MCF 10A (cell line): Measurements from ENCODE around the gene RFTN2. TPM values are rescaled to one million over a fixed set of nuclear protein-coding genes. Genes with fewer than 3 reads are reported as not detected.

Source experiments
- Bru-seq: library from RNA; stranded (reverse); fragments of 400-500 nt; gene quantifications from one replicate; lab custom pipeline; 2021; lab: Mats Ljungman, UMichigan
- BruChase-seq, 2 experiments: library from RNA; stranded (reverse); fragments of 400-500 nt; gene quantifications; one replicate each; lab custom pipeline; 2021; lab: Mats Ljungman, UMichigan
- BruUV-seq: library from RNA; stranded (reverse); fragments of 400-500 nt; replicated peaks from 2 replicates; lab custom pipeline; 2021; lab: Mats Ljungman, UMichigan
- CTCF ChIA-PET: fragments of 300-600 bp; sonication (Branson Sonifier 250); formaldehyde crosslinking; extraction: SDS; loops from one replicate; lab custom pipeline; 2021; ENCODE audit warnings: antibody characterized with exemption, inconsistent platforms; lab: Yijun Ruan, JAX
- POLR2A ChIA-PET: fragments of 300-600, 350-650 bp; sonication (Branson Sonifier 250); formaldehyde crosslinking; extraction: SDS; loops from one replicate; lab custom pipeline; 2020; ENCODE audit warnings: antibody characterized with exemption, inconsistent platforms; lab: Yijun Ruan, JAX
- DNase-seq: peaks from one replicate; pipeline ENCODE4 v3.0.0-alpha.2; 2018; ENCODE audit not compliant: unreplicated experiment
- H3K27ac Mint-ChIP-seq: one replicate; pipeline ENCODE4 v1.8.0; 2022; ENCODE audit warnings: mild to moderate bottlenecking, low read depth, mixed read lengths; ENCODE audit not compliant: unreplicated experiment
- H3K27me3 Mint-ChIP-seq: one replicate; pipeline ENCODE4 v1.8.0; 2022; ENCODE audit warnings: mixed read lengths; ENCODE audit not compliant: insufficient read depth, unreplicated experiment
- H3K36me3 Mint-ChIP-seq: one replicate; pipeline ENCODE4 v1.8.0; 2022; ENCODE audit warnings: mild to moderate bottlenecking, moderate library complexity, mixed read lengths; ENCODE audit not compliant: insufficient read depth, unreplicated experiment
- H3K4me1 Mint-ChIP-seq: one replicate; pipeline ENCODE4 v1.8.0; 2022; ENCODE audit warnings: mixed read lengths; ENCODE audit not compliant: insufficient read depth, unreplicated experiment
- H3K4me3 Mint-ChIP-seq: one replicate; pipeline ENCODE4 v1.8.0; 2022; ENCODE audit warnings: mild to moderate bottlenecking, moderate library complexity, mixed read lengths; ENCODE audit not compliant: unreplicated experiment
- H3K9me3 Mint-ChIP-seq: one replicate; pipeline ENCODE4 v1.8.0; 2022; ENCODE audit warnings: mixed read lengths; ENCODE audit not compliant: unreplicated experiment
- intact Hi-C: fragments of 100-400 bp; cut with micrococcal nuclease; formaldehyde crosslinking; loops from 2 replicates; pipeline ENCODE4 v1.14.1; 2022
- long read RNA-seq: library from polyadenylated mRNA; stranded (forward); transcript quantifications from one replicate; pipeline ENCODE4 v2.0.0, GENCODE V29; 2022
- total RNA-seq: library from RNA; stranded (reverse); gene quantifications from 2 replicates; pipeline ENCODE4 v1.2.3, GENCODE V29; 2022
- TF ChIP-seq, protein P1 (sequence below): fragments of 200-600 bp; IDR thresholded peaks from one replicate; pipeline ENCODE4 v1.8.0; 2022; ENCODE audit warnings: antibody characterized with exemption, mild to moderate bottlenecking; ENCODE audit not compliant: unreplicated experiment

The RFTN2 gene, protein sequence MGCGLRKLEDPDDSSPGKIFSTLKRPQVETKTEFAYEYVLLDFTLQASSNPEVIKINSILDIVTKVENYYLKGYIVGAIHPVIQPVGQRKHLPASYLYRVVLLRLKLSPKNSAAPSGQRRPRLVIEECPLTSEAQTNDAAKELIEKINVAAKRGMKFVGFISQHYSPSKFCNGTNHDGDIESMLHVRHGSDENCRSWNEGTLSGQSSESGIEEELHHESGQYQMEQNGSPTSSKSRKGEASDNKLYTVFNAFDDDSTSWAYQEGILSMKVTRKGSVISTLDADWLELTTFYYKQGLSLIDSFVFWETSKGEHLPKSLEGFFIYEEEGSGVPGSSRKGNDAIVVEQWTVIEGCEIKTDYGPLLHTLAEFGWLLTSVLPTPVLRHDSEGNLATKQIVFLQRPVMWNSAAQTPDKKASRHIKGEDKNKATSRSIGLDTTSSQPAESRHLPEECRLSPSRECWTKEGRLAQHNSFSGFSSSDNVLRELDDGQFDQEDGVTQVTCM
- total RNA-seq (not detected in 2 replicates), Bru-seq, nascent RNA (percentile 2 among the genes with signal in this experiment), BruChase-seq, experiment 1, labeled RNA remaining after a 6-hour chase (not detected), BruChase-seq, experiment 2, labeled RNA remaining after a 2-hour chase (not detected)
- long read RNA-seq: 0 reads

DNA sequence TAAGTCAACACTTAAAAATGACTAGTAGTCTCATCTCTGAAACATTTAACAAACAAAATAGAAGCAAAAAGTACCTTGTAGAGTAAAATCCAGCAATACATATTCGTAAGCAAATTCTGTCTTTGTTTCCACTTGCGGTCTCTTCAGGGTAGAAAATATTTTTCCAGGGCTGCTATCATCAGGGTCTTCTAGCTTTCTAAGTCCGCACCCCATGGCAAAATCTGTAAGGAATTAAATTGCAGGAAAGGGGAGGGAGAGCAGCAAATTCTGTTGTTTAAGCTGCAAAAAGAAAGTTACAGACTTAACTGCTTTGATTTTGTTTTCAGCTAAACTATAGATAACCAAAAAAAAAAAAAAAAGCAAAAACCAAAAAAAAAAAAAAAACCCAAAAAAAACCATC is at the start of gene RFTN2:
TSS of gene RFTN2 (minus strand) at position 342 of the 400 bp plus-strand sequence. CDS start at position 213, 129 bp downstream.
- ChIA-PET POLR2A (no interaction called here), CTCF (interaction anchor here (0.6 to 0.7 kb wide), 2 partner anchors 9 to 61 kb away, joined by 3 to 4 read pairs; no protein-coding TSS in a partner anchor)
- TF ChIP-seq, protein P1, sequence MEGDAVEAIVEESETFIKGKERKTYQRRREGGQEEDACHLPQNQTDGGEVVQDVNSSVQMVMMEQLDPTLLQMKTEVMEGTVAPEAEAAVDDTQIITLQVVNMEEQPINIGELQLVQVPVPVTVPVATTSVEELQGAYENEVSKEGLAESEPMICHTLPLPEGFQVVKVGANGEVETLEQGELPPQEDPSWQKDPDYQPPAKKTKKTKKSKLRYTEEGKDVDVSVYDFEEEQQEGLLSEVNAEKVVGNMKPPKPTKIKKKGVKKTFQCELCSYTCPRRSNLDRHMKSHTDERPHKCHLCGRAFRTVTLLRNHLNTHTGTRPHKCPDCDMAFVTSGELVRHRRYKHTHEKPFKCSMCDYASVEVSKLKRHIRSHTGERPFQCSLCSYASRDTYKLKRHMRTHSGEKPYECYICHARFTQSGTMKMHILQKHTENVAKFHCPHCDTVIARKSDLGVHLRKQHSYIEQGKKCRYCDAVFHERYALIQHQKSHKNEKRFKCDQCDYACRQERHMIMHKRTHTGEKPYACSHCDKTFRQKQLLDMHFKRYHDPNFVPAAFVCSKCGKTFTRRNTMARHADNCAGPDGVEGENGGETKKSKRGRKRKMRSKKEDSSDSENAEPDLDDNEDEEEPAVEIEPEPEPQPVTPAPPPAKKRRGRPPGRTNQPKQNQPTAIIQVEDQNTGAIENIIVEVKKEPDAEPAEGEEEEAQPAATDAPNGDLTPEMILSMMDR: no peak
- no TSS peak for BruUV-seq
- Mint-ChIP-seq H3K9me3 (no peaks in the 10 kb centered on the region), H3K4me3 (no peak within 1 kb of the TSS), H3K27ac (no peak within 1 kb of the TSS), H3K4me1 (peaks cover 6% of the 10 kb centered on the region), H3K36me3 (no peaks in the 10 kb centered on the region), H3K27me3 (peaks cover 11% of the 10 kb centered on the region)
- DNase-seq: no peak
- intact Hi-C loops: no loop called here

DNA sequence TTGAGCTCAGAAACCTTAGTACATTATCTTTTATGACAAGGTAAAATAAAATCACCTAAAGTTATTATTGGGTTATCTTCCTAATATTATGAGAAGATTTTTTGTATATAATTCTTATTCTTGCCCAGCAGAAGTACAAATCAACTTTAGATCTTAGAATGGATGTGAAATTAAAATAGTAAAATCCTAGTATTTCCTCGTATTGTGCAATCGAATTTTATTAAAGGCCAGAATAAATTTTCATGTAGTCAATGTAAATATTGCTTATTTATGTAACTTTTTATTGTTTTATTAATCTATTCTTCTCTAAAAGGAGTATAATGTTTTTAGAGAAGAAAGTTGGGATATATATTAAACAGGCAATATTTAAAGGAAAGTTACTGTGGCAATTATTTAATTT is 42.5 kb upstream of the RFTN2 start:
- Mint-ChIP-seq H3K4me3 (no peak overlapping the region), H3K36me3 (peaks cover 10% of the 10 kb centered on the region), H3K27ac (no peak overlapping the region), H3K4me1 (peaks cover 4% of the 10 kb centered on the region), H3K9me3 (no peaks in the 10 kb centered on the region), H3K27me3 (no peaks in the 10 kb centered on the region)
- ChIA-PET CTCF (interaction anchor here (0.6 to 3.3 kb wide), 4 partner anchors 9 to 1819 kb away, joined by 3 to 15 read pairs (median 4); no protein-coding TSS in a partner anchor), POLR2A (interaction anchor here (0.6 kb wide), 1 partner anchor 120 kb away, joined by 3 read pairs; no protein-coding TSS in a partner anchor)
- DNase-seq: no peak
- TF ChIP-seq, protein P1: no peak
- no TSS peak for BruUV-seq
- intact Hi-C loops: no loop called here

DNA sequence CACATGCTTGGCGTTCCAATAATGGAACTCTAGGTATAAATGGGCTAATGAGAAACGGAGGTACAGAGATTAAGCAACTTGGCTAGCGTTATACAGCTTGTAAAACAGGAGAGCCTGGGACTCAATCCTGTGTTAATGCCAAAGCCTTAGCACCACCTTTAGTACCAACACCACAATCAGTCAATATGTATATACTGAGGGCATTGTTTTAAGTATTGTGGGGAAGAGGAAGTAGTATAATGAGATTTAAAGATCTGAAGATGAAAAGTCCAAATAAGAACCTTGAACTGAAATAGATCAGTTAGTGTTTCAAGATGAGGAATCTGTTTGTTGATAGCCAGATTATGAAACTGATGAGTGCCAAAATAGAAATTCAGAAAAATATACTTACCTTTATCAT is 37.9 kb upstream of the RFTN2 start:
- Mint-ChIP-seq H3K4me3 (no peak overlapping the region), H3K36me3 (peaks cover 16% of the 10 kb centered on the region), H3K27me3 (no peaks in the 10 kb centered on the region), H3K27ac (no peak overlapping the region), H3K4me1 (peaks cover 21% of the 10 kb centered on the region), H3K9me3 (no peaks in the 10 kb centered on the region)
- DNase-seq: no peak
- BruUV-seq: no TSS peak
- TF ChIP-seq, protein P1: no peak
- CTCF ChIA-PET: interaction anchor here (0.6 kb wide), 1 partner anchor 238 kb away, joined by 3 read pairs; no protein-coding TSS in a partner anchor
- intact Hi-C loops: no loop called here
- POLR2A ChIA-PET: no interaction called here

DNA sequence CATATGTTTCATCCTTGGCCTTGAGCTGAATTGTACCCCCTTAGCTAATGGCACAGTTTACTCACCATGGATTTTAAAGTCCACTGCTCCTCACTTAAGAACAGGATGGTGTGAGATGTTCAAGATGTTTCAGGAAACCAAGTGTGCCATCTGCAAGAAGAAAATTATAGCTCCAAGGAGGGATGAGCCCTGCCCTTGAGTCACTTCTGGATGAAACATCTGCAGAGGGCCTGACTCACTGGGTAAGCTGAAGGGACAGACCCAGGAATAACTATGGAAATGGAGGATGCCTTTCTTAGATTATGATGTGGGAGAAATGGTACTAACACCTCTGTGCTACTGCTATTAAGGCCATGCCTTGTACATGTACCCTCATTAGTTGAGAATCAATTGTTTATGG is 36.2 kb upstream of the RFTN2 start:
- Mint-ChIP-seq H3K4me1 (peaks cover 30% of the 10 kb centered on the region), H3K27me3 (no peaks in the 10 kb centered on the region), H3K9me3 (no peaks in the 10 kb centered on the region), H3K36me3 (peaks cover 11% of the 10 kb centered on the region), H3K4me3 (no peak overlapping the region), H3K27ac (no peak overlapping the region)
- TF ChIP-seq, protein P1: no peak
- ChIA-PET POLR2A (no interaction called here), CTCF (interaction anchor here (0.5 to 1.1 kb wide), 5 partner anchors 67 to 585 kb away, joined by 3 to 6 read pairs (median 3); no protein-coding TSS in a partner anchor)
- DNase-seq: peak; percentile 11
- intact Hi-C loops: no loop called here
- no TSS peak for BruUV-seq
